Thoracic aorta (tissue), 2 donors: Measurements from ENCODE around the gene RGL2. TPM values are rescaled to one million over a fixed set of nuclear protein-coding genes. Genes with fewer than 3 reads are reported as not detected.
A peak's percentile ranks its signal among the peaks of the same experiment; 100 is the strongest.

ENCODE experiments used
- ATAC-seq: fragments of 150-250 bp; one replicate; pipeline ENCODE4 v1.8.0; 2017; ENCODE audit warnings: low read depth; ENCODE audit not compliant: insufficient number of reproducible peaks, low FRiP score
- DNase-seq: peaks from one replicate; pipeline ENCODE4 v3.0.0-alpha.2; 2020; ENCODE audit warnings: low spot score
- H3K27ac ChIP-seq, 2 donors: fragments of 200-600 bp; sonication (generic); 1 replicate in 1 of 2; 2 replicates in 1 of 2; pipeline ENCODE4 v1.5.1; 2016; ENCODE audit warnings: mild to moderate bottlenecking in 2 of 2, moderate library complexity in 2 of 2
- H3K27me3 ChIP-seq: fragments of 200-600 bp; sonication (generic); replicated peaks from 2 replicates; pipeline ENCODE4 v1.6.0; 2016; ENCODE audit warnings: mild to moderate bottlenecking; ENCODE audit not compliant: insufficient read depth
- H3K36me3 ChIP-seq: fragments of 200-600 bp; sonication (generic); one replicate; pipeline ENCODE4 v1.5.1; 2016
- H3K4me1 ChIP-seq, 2 donors: fragments of 200-600 bp; sonication (generic); 1 replicate in 1 of 2; 2 replicates in 1 of 2; pipeline versions ENCODE4 v1.5.1 to v1.6.0; 2016; ENCODE audit warnings: low read depth in 2 of 2, mild to moderate bottlenecking in 1 of 2; ENCODE audit not compliant: control insufficient read depth in 1 of 2
- H3K4me3 ChIP-seq: fragments of 200-600 bp; sonication (generic); 2 replicates; pipeline ENCODE4 v1.5.1; 2016; ENCODE audit warnings: mild to moderate bottlenecking
- H3K9me3 ChIP-seq: fragments of 200-600 bp; sonication (generic); 2 replicates; pipeline ENCODE4 v1.5.1; 2016
- total RNA-seq, 2 donors: library from RNA; depleted of rRNA; stranded (reverse); fragments of >200 nt; gene quantifications; one replicate each; pipeline versions ENCODE4 v1.1.0 to v1.2.3, GENCODE V29; 2016
- TF ChIP-seq, protein P1 (sequence below): fragments of 200-600 bp; sonication (generic); IDR thresholded peaks from one replicate; pipeline ENCODE4 v1.5.1; 2019; ENCODE audit warnings: antibody characterized with exemption

The RGL2 gene
- total RNA-seq, 2 donors from 2014 or later: 49.9 to 83.5 TPM

DNA sequence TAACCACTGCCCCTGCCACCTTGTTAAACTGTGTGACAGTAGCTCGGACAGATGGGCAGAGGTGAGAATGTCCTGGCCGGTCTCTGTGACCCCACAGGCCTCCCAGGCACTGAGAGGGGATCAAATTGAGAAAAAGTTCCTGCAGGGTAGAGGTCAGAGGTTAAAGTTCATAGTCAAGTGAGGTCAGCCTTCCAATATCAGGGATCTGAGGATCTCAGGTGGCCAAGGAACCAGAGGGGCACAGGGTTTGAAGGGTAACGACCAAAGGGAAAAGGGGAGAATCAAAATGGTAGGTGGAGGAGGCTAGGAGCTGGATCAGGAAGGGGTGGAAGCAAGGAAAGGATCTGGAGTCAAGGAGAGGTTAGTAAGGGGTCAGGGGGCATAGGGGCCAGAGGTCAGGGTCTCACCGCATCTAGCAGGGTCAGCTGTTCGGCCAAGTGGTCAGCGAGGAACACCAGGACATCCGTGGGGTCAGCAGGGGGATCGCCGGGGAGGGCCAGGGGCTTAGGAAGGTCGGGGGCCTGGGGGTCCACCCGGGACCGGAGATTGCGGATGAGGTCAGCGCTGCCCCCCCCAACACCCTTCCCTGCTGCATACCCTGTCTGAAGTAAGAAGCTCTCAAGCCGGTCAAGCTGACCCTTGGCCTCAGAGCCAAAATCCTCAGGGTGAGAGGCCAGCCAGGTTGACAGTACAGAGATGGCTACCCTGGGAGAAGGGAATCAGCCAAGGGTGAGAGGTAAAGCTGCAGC, 2.9 kb downstream of the RGL2 start:
- H3K27me3 ChIP-seq: no peaks in the 10 kb centered on the region

DNA sequence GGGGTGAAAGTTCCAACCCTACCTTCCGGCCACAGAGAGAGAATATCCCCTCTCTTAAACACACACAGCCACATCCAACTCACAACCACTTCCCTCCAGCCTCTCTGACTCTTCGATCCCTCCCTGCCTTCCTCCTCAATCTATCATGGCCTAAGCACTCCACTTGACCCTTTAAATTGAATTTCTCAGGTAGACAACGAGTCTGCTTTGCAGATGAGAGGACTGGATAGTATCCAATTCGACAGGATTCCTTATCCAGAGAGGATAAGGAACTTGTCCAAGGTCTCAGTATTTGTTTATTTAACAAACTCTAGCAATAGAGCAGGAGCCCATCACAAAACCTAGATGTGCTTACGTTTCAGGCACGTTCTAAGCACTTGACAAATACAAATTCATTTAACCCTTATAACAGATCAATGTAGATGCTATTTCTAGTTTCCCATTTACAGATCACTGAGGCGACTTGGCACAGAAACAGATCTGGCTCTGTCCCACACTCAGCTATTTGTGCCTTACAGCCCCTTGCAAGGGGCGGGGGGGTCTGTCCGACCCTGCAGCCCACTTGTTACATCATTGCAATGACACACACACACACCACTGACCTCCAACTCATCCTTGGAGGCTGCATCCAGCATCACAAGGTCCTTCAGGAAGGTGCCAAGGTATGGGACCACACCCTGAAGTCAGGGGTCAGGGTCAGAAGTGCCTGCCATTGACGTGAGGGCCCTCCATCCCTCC, 4.5 kb downstream of the RGL2 start:
- no peak for DNase-seq
- Histone ChIP-seq H3K4me3 (no peak overlapping the region), H3K4me1 (peaks cover 13 to 18% of the 10 kb centered on the region in 2 donors), H3K27ac (no peak overlapping the region), H3K9me3 (no peaks in the 10 kb centered on the region), H3K27me3 (no peaks in the 10 kb centered on the region), H3K36me3 (peaks cover 26% of the 10 kb centered on the region)
- ATAC-seq: no peak
- TF ChIP-seq, protein P1, sequence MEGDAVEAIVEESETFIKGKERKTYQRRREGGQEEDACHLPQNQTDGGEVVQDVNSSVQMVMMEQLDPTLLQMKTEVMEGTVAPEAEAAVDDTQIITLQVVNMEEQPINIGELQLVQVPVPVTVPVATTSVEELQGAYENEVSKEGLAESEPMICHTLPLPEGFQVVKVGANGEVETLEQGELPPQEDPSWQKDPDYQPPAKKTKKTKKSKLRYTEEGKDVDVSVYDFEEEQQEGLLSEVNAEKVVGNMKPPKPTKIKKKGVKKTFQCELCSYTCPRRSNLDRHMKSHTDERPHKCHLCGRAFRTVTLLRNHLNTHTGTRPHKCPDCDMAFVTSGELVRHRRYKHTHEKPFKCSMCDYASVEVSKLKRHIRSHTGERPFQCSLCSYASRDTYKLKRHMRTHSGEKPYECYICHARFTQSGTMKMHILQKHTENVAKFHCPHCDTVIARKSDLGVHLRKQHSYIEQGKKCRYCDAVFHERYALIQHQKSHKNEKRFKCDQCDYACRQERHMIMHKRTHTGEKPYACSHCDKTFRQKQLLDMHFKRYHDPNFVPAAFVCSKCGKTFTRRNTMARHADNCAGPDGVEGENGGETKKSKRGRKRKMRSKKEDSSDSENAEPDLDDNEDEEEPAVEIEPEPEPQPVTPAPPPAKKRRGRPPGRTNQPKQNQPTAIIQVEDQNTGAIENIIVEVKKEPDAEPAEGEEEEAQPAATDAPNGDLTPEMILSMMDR: no peak

More for the DNA sequence above, 2.9 kb downstream of the RGL2 start:
- H3K9me3 ChIP-seq: no peaks in the 10 kb centered on the region
- no peak overlapping the region for H3K4me3 ChIP-seq
- TF ChIP-seq, protein P1: no peak
- H3K4me1 ChIP-seq: peaks cover 15 to 18% of the 10 kb centered on the region in 2 donors
- no peak overlapping the region for H3K27ac ChIP-seq
- DNase-seq (no peak), ATAC-seq (no peak)
- peaks cover 26% of the 10 kb centered on the region for H3K36me3 ChIP-seq

DNA sequence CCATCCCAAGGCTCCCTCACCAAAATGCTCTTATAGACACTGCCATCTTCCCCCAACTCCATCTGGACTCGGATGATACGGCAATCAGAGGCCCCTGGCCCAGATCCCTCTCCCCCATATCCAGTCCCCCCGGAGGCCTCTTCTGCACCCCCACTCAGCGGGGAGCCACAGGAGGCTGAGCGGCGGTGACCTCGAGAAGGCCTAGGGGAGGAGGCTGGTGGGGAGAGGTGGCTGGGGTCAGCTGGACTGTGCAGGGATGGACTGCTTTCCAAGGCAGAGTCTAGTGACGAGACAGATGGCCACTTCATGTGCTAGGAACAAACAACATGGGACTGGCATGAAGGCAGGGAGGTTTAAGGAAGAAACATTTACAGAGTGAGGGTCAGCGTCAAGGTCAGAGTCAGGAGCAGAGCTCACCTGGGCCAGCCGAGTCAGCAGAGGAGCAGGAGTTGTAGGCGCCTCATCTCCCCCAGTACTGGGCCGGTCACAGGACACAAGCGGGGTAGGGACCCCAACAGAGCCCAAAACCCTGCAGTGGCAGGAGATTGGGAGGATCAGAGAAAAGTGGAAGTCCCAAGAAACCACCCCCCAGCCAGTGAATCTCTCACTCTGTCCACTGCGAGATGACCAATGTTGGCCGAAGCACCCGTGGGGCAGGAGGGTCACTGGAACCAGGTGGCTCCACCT, 5.6 kb downstream of the RGL2 start:
- Histone ChIP-seq H3K27me3 (no peaks in the 10 kb centered on the region), H3K36me3 (peaks cover 26% of the 10 kb centered on the region), H3K9me3 (no peaks in the 10 kb centered on the region), H3K4me1 (peaks cover 18 to 24% of the 10 kb centered on the region in 2 donors), H3K27ac (no peak overlapping the region), H3K4me3 (no peak overlapping the region)
- DNase-seq (no peak), ATAC-seq (no peak)
- TF ChIP-seq, protein P1: no peak

DNA sequence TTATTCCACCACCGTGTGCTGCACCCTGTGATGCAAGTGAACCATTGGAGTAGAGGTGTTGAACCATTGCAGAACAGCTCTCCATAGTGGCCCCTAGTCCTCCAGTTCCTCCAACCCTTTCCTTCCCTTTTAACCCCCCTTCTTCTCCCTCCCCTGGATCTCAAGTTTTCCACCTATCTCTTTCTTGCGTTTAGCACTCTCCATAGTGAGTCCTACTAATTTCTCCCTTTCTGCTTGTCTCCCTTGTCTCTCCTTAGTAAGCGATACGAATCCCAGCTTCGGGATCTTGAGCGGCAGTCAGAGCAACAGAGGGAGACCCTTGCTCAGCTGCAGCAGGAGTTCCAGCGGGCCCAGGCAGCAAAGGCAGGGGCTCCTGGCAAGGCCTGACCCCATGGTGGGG, 8.3 kb downstream of the RGL2 start:
- H3K36me3 ChIP-seq: peaks cover 22% of the 10 kb centered on the region

More for the DNA sequence above, 8.3 kb downstream of the RGL2 start:
- H3K27me3 ChIP-seq: no peaks in the 10 kb centered on the region
- no peaks in the 10 kb centered on the region for H3K9me3 ChIP-seq
- ATAC-seq: no peak
- peak overlapping the region; percentile 94 for H3K4me3 ChIP-seq
- DNase-seq: no peak
- H3K4me1 ChIP-seq: peaks cover 16 to 22% of the 10 kb centered on the region in 2 donors
- no peak overlapping the region for H3K27ac ChIP-seq
- TF ChIP-seq, protein P1: no peak
